Activated CD4-positive, alpha-beta memory T cell treated with anti-CD3 and anti-CD28 coated beads for 36 hours (primary cell): ENCODE results near the gene NFKB1. TPM values are rescaled to one million over a fixed set of nuclear protein-coding genes. Genes with fewer than 3 reads are reported as not detected.
A peak's percentile ranks its signal among the peaks of the same experiment; 100 is the strongest.

ENCODE experiments used
- CTCF ChIA-PET: fragments of 350-600 bp; sonication (Branson Sonifier 250); formaldehyde crosslinking; loops from one replicate; lab custom pipeline; 2021; ENCODE audit warnings: antibody characterized with exemption, inconsistent platforms; lab: Charles Lee
- POLR2A ChIA-PET: fragments of 350-600 bp; sonication (Branson Sonifier 250); formaldehyde crosslinking; loops from one replicate; lab custom pipeline; 2021; ENCODE audit warnings: antibody characterized with exemption; lab: Charles Lee
- DNase-seq: peaks from one replicate; pipeline ENCODE4 v3.0.0-alpha.2; 2020
- H3K27ac Mint-ChIP-seq: one replicate; pipeline ENCODE4 v1.8.0; 2021; ENCODE audit warnings: mixed read lengths
- H3K27me3 Mint-ChIP-seq: one replicate; pipeline ENCODE4 v1.8.0; 2021; ENCODE audit warnings: mixed read lengths
- H3K36me3 Mint-ChIP-seq: one replicate; pipeline ENCODE4 v1.8.0; 2021; ENCODE audit warnings: mixed read lengths
- H3K4me1 Mint-ChIP-seq: one replicate; pipeline ENCODE4 v1.8.0; 2021; ENCODE audit warnings: low read depth, mixed read lengths
- H3K4me3 Mint-ChIP-seq: one replicate; pipeline ENCODE4 v1.8.0; 2021; ENCODE audit warnings: mild to moderate bottlenecking, mixed read lengths
- H3K9me3 Mint-ChIP-seq: one replicate; pipeline ENCODE4 v1.8.0; 2021; ENCODE audit warnings: mixed read lengths
- intact Hi-C: fragments of 100-400 bp; cut with micrococcal nuclease; formaldehyde crosslinking; loops from one replicate; pipeline ENCODE4 v1.15.1; 2023
- total RNA-seq, 2 experiments: library from RNA; stranded (reverse); gene quantifications; one replicate each; pipeline ENCODE4 v1.2.3, GENCODE V29; 2021

NFKB1 gene
- total RNA-seq, 2 experiments from 2014 or later, result 122 to 133 TPM

- H3K27ac Mint-ChIP-seq, result no peak overlapping the region
- peaks cover 20% of the 10 kb centered on the region for H3K36me3 Mint-ChIP-seq
- peaks cover 5% of the 10 kb centered on the region for H3K9me3 Mint-ChIP-seq
- ChIA-PET POLR2A (interaction anchor here (1.0 to 1.5 kb wide), 5 partner anchors 44 to 1237 kb away, joined by 3 to 7 read pairs (median 4); partner anchors contain the start of gene UBE2D3), CTCF (interaction anchor here (1.7 kb wide), 1 partner anchor 19 kb away, joined by 3 read pairs; the partner anchor contains the start of gene NFKB1)
- DNase-seq, result no peak
- H3K4me3 Mint-ChIP-seq, result no peak overlapping the region
- intact Hi-C loops, result loop anchor here (2.0 to 10.0 kb wide), 2 partner anchors 19 to 1175 kb away; partner anchors contain the start of genes NFKB1 and PPP3CA
- no peaks in the 10 kb centered on the region for H3K27me3 Mint-ChIP-seq
- H3K4me1 Mint-ChIP-seq, result peaks cover 80% of the 10 kb centered on the region
These were observed 18.8 kb downstream of the NFKB1 start for GRCh38 chr4:102519925-102520324.

- no peak overlapping the region for H3K27ac Mint-ChIP-seq
- peaks cover 87% of the 10 kb centered on the region for H3K4me1 Mint-ChIP-seq
- ChIA-PET CTCF (no interaction called here), POLR2A (no interaction called here)
- intact Hi-C loops, result loop anchor here (10.0 kb wide), 1 partner anchor 1177 kb away; the partner anchor contains the start of gene PPP3CA
- H3K4me3 Mint-ChIP-seq, result no peak overlapping the region
- H3K36me3 Mint-ChIP-seq, result peaks cover 12% of the 10 kb centered on the region
- H3K9me3 Mint-ChIP-seq, result peaks cover 2% of the 10 kb centered on the region
- no peaks in the 10 kb centered on the region for H3K27me3 Mint-ChIP-seq
- no peak for DNase-seq
These were observed 20.4 kb downstream of the NFKB1 start for GRCh38 chr4:102521570-102521969.

GRCh38 chr4:102522031-102522440 lies 20.9 kb downstream of the NFKB1 start:
- POLR2A ChIA-PET, result no interaction called here
- intact Hi-C loops, result loop anchor here (10.0 kb wide), 1 partner anchor 1177 kb away; the partner anchor contains the start of gene PPP3CA
- no peak overlapping the region for H3K4me3 Mint-ChIP-seq

GRCh38 chr4:102524691-102525090 lies 23.5 kb downstream of the NFKB1 start:
- H3K4me3 Mint-ChIP-seq, result no peak overlapping the region
- no peaks in the 10 kb centered on the region for H3K27me3 Mint-ChIP-seq
- H3K27ac Mint-ChIP-seq, result peak overlapping the region; percentile 73
- H3K4me1 Mint-ChIP-seq, result peaks cover 88% of the 10 kb centered on the region
- ChIA-PET CTCF (interaction anchor here (0.9 kb wide), 1 partner anchor 13 kb away, joined by 6 read pairs; no protein-coding TSS in a partner anchor), POLR2A (interaction anchor here (2.1 kb wide), 1 partner anchor 24 kb away, joined by 8 read pairs; the partner anchor contains the start of gene NFKB1)
- no peaks in the 10 kb centered on the region for H3K9me3 Mint-ChIP-seq
- DNase-seq, result no peak
- intact Hi-C loops, result loop anchor here (10.0 kb wide), 1 partner anchor 1180 kb away; the partner anchor contains the start of gene PPP3CA
- peaks cover 17% of the 10 kb centered on the region for H3K36me3 Mint-ChIP-seq

More at GRCh38 chr4:102522031-102522440, 20.9 kb downstream of the NFKB1 start:
- peaks cover 87% of the 10 kb centered on the region for H3K4me1 Mint-ChIP-seq
- no peaks in the 10 kb centered on the region for H3K27me3 Mint-ChIP-seq
- H3K36me3 Mint-ChIP-seq, result peaks cover 9% of the 10 kb centered on the region
- CTCF ChIA-PET, result interaction anchor here (1.0 to 1.3 kb wide), 3 partner anchors 20 to 27 kb away, joined by 3 read pairs; no protein-coding TSS in a partner anchor
- peak overlapping the region; percentile 1 for H3K27ac Mint-ChIP-seq
- DNase-seq, result no peak
- no peaks in the 10 kb centered on the region for H3K9me3 Mint-ChIP-seq

GRCh38 chr4:102525097-102525496 lies 23.9 kb downstream of the NFKB1 start:
- no peak for DNase-seq
- peaks cover 21% of the 10 kb centered on the region for H3K36me3 Mint-ChIP-seq
- ChIA-PET CTCF (interaction anchor here (0.9 kb wide), 1 partner anchor 13 kb away, joined by 6 read pairs; no protein-coding TSS in a partner anchor), POLR2A (interaction anchor here (2.1 kb wide), 1 partner anchor 24 kb away, joined by 8 read pairs; the partner anchor contains the start of gene NFKB1)
- no peaks in the 10 kb centered on the region for H3K27me3 Mint-ChIP-seq
- no peak overlapping the region for H3K4me3 Mint-ChIP-seq
- intact Hi-C loops, result loop anchor here (10.0 kb wide), 1 partner anchor 1180 kb away; the partner anchor contains the start of gene PPP3CA
- H3K9me3 Mint-ChIP-seq, result no peaks in the 10 kb centered on the region
- peak overlapping the region; percentile 73 for H3K27ac Mint-ChIP-seq
- peaks cover 88% of the 10 kb centered on the region for H3K4me1 Mint-ChIP-seq

GRCh38 chr4:102525504-102525903 lies 24.3 kb downstream of the NFKB1 start:
- no peak for DNase-seq
- ChIA-PET CTCF (interaction anchor here (0.9 kb wide), 1 partner anchor 14 kb away, joined by 6 read pairs; no protein-coding TSS in a partner anchor), POLR2A (interaction anchor here (0.6 to 2.1 kb wide), 2 partner anchors 24 to 74 kb away, joined by 3 to 8 read pairs; partner anchors contain the start of gene NFKB1)
- no peak overlapping the region for H3K4me3 Mint-ChIP-seq
- no peaks in the 10 kb centered on the region for H3K27me3 Mint-ChIP-seq
- H3K4me1 Mint-ChIP-seq, result peaks cover 88% of the 10 kb centered on the region
- peaks cover 25% of the 10 kb centered on the region for H3K36me3 Mint-ChIP-seq
- peak overlapping the region; percentile 73 for H3K27ac Mint-ChIP-seq
- no peaks in the 10 kb centered on the region for H3K9me3 Mint-ChIP-seq
- intact Hi-C loops, result loop anchor here (10.0 kb wide), 1 partner anchor 1181 kb away; the partner anchor contains the start of gene PPP3CA

- H3K4me1 Mint-ChIP-seq, result peaks cover 89% of the 10 kb centered on the region
- no peak for DNase-seq
- POLR2A ChIA-PET, result no interaction called here
- H3K27ac Mint-ChIP-seq, result peak overlapping the region; percentile 13
- CTCF ChIA-PET, result no interaction called here
- H3K4me3 Mint-ChIP-seq, result no peak overlapping the region
- H3K36me3 Mint-ChIP-seq, result peaks cover 30% of the 10 kb centered on the region
- no peaks in the 10 kb centered on the region for H3K9me3 Mint-ChIP-seq
- intact Hi-C loops, result loop anchor here (10.0 kb wide), 1 partner anchor 1182 kb away; the partner anchor contains the start of gene PPP3CA
- no peaks in the 10 kb centered on the region for H3K27me3 Mint-ChIP-seq
These were observed 25.4 kb downstream of the NFKB1 start for GRCh38 chr4:102526532-102526931.

- intact Hi-C loops, result loop anchor here (1.0 to 10.0 kb wide), 4 partner anchors 8 to 1183 kb away; partner anchors contain the start of gene PPP3CA
- DNase-seq, result peak; percentile 18
- peaks cover 81% of the 10 kb centered on the region for H3K4me1 Mint-ChIP-seq
- ChIA-PET CTCF (interaction anchor here (0.7 to 1.3 kb wide), 2 partner anchors 21 to 27 kb away, joined by 3 to 6 read pairs; partner anchors contain the start of gene NFKB1), POLR2A (interaction anchor here (0.7 to 1.3 kb wide), 2 partner anchors 16 to 27 kb away, joined by 4 to 6 read pairs; partner anchors contain the start of gene NFKB1)
- H3K27ac Mint-ChIP-seq, result peak overlapping the region; percentile 66
- no peaks in the 10 kb centered on the region for H3K27me3 Mint-ChIP-seq
- H3K9me3 Mint-ChIP-seq, result no peaks in the 10 kb centered on the region
- H3K36me3 Mint-ChIP-seq, result peaks cover 35% of the 10 kb centered on the region
- H3K4me3 Mint-ChIP-seq, result peak overlapping the region; percentile 65
These were observed 26.6 kb downstream of the NFKB1 start for GRCh38 chr4:102527695-102528283.

- ChIA-PET CTCF (interaction anchor here (0.7 to 0.8 kb wide), 2 partner anchors 32 to 205 kb away, joined by 3 read pairs; no protein-coding TSS in a partner anchor), POLR2A (no interaction called here)
- Mint-ChIP-seq H3K4me1 (peaks cover 81% of the 10 kb centered on the region), H3K27me3 (no peaks in the 10 kb centered on the region), H3K36me3 (peaks cover 42% of the 10 kb centered on the region), H3K27ac (no peak overlapping the region), H3K9me3 (no peaks in the 10 kb centered on the region), H3K4me3 (no peak overlapping the region)
- DNase-seq, result no peak
- intact Hi-C loops, result loop anchor here (10.0 kb wide), 1 partner anchor 1185 kb away; the partner anchor contains the start of gene PPP3CA
These were observed 28.8 kb downstream of the NFKB1 start for GRCh38 chr4:102529977-102530376.

GRCh38 chr4:102530986-102531385 lies 29.8 kb downstream of the NFKB1 start:
- POLR2A ChIA-PET, result no interaction called here
- H3K9me3 Mint-ChIP-seq, result no peaks in the 10 kb centered on the region
- intact Hi-C loops, result no loop called here
- no peak for DNase-seq
- H3K36me3 Mint-ChIP-seq, result peaks cover 40% of the 10 kb centered on the region
- H3K27me3 Mint-ChIP-seq, result no peaks in the 10 kb centered on the region
- no peak overlapping the region for H3K4me3 Mint-ChIP-seq
- CTCF ChIA-PET, result no interaction called here
- H3K4me1 Mint-ChIP-seq, result peaks cover 82% of the 10 kb centered on the region
- H3K27ac Mint-ChIP-seq, result no peak overlapping the region

GRCh38 chr4:102531462-102531861 lies 30.3 kb downstream of the NFKB1 start:
- intact Hi-C loops, result no loop called here
- Mint-ChIP-seq H3K27me3 (no peaks in the 10 kb centered on the region), H3K4me3 (no peak overlapping the region), H3K4me1 (peaks cover 82% of the 10 kb centered on the region), H3K27ac (no peak overlapping the region), H3K9me3 (no peaks in the 10 kb centered on the region), H3K36me3 (peaks cover 39% of the 10 kb centered on the region)
- ChIA-PET POLR2A (no interaction called here), CTCF (no interaction called here)
- no peak for DNase-seq

- DNase-seq, result no peak
- H3K27me3 Mint-ChIP-seq, result no peaks in the 10 kb centered on the region
- ChIA-PET POLR2A (no interaction called here), CTCF (no interaction called here)
- intact Hi-C loops, result no loop called here
- peaks cover 41% of the 10 kb centered on the region for H3K36me3 Mint-ChIP-seq
- H3K4me3 Mint-ChIP-seq, result no peak overlapping the region
- no peaks in the 10 kb centered on the region for H3K9me3 Mint-ChIP-seq
- H3K27ac Mint-ChIP-seq, result no peak overlapping the region
- H3K4me1 Mint-ChIP-seq, result peaks cover 66% of the 10 kb centered on the region
These were observed 32.2 kb downstream of the NFKB1 start for GRCh38 chr4:102533348-102533747.
